Prostate gland (tissue), 2 donors: ENCODE measurements around the gene GALNT13.

Experiments
- POLR2A ChIP-seq: fragments of 450-650 bp; IDR thresholded peaks from one replicate; pipeline ENCODE4 v1.6.1; 2016; ENCODE audit warnings: antibody characterized with exemption, mild to moderate bottlenecking
- POLR2AphosphoS5 ChIP-seq: sonication (generic); formaldehyde crosslinking; IDR thresholded peaks from one replicate; pipeline ENCODE4 v1.6.1; 2017; ENCODE audit warnings: antibody characterized with exemption
- TF ChIP-seq, protein P1 (sequence below), 4 experiments: fragments of 200-600 bp in 2 of 4; fragments of 450-650 bp in 2 of 4; sonication (generic) in 2 of 4; IDR thresholded peaks; 1 replicate in 3 of 4; 2 replicates in 1 of 4; pipeline ENCODE4 v1.5.1; 2016 to 2019; ENCODE audit warnings: antibody characterized with exemption in 4 of 4, mild to moderate bottlenecking in 2 of 4, moderate library complexity in 2 of 4

DNA sequence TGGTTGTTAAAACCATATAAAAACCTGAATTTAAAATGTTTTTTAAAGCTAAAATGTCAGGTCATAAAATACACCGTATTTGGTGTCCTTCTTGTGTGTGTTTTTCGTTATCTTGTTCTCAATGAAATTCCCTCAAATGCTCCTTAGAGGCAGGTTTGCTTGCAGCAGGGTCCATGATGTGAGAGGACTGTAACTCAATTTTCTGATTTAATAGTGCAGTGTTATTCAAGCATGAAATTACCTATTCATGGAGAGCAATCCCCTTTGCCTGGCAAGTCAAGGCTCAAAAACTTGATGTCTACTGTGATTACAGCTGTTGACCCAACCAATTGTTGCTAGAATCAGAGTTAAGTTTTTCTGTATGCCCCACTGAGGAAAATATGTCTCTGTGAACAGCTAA is 318.2 kb downstream of the GALNT13 start:
- TF ChIP-seq, protein P1, sequence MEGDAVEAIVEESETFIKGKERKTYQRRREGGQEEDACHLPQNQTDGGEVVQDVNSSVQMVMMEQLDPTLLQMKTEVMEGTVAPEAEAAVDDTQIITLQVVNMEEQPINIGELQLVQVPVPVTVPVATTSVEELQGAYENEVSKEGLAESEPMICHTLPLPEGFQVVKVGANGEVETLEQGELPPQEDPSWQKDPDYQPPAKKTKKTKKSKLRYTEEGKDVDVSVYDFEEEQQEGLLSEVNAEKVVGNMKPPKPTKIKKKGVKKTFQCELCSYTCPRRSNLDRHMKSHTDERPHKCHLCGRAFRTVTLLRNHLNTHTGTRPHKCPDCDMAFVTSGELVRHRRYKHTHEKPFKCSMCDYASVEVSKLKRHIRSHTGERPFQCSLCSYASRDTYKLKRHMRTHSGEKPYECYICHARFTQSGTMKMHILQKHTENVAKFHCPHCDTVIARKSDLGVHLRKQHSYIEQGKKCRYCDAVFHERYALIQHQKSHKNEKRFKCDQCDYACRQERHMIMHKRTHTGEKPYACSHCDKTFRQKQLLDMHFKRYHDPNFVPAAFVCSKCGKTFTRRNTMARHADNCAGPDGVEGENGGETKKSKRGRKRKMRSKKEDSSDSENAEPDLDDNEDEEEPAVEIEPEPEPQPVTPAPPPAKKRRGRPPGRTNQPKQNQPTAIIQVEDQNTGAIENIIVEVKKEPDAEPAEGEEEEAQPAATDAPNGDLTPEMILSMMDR (IDR thresholded peaks at IDR 0.05) = no peak
- TF ChIP-seq POLR2A = no peak
- TF ChIP-seq POLR2AphosphoS5 = no peak
